ENCODE results near the gene TADA1. TPM values are rescaled to one million over a fixed set of nuclear protein-coding genes. Genes with fewer than 3 reads are reported as not detected.

Gene TADA1
- polyA plus RNA-seq, 2 of the 4 experiments (the other 2 are of a cell fraction), result 11.4 to 25.6 TPM

- TF ChIP-seq ZSCAN20 (CRISPR knock-in tag; IDR thresholded peaks at IDR 0.05) (no peak), SMC3 (IDR thresholded peaks at IDR 0.05) (no peak), FOSB (CRISPR knock-in tag; IDR thresholded peaks at IDR 0.05) (no peak), CHD4 (IDR thresholded peaks at IDR 0.05; ENCODE audit: borderline replicate concordance) (no peak), MYC (IDR thresholded peaks at IDR 0.05; ENCODE audit: borderline replicate concordance, low read length) (peak; percentile 48; the same call in 1 of the 2 replicates), KDM5A (IDR thresholded peaks at IDR 0.05) (peak; percentile 62), HES2 (IDR thresholded peaks at IDR 0.05) (no peak), RAD21 (conservative IDR thresholded peaks at IDR 0.05 in 1 of 2, IDR thresholded peaks at IDR 0.05 in 1 of 2) (no peak), RARB (CRISPR knock-in tag; IDR thresholded peaks at IDR 0.05) (no peak), NFE2L2 (conservative IDR thresholded peaks at IDR 0.05; ENCODE audit: low read length) (no peak), NR3C1 (IDR thresholded peaks at IDR 0.05) (no peak), CBX8 (IDR thresholded peaks at IDR 0.05) (no peak), ZFP36 (IDR thresholded peaks at IDR 0.05; ENCODE audit: borderline replicate concordance, partially characterized antibody) (peak; percentile 99), KDM1A (IDR thresholded peaks at IDR 0.05; ENCODE audit: low read depth) (0 out of 2 replicates have a peak, but pooled peaks have one; percentile 1), HOXB5 (CRISPR knock-in tag; IDR thresholded peaks at IDR 0.05) (0 out of 2 replicates have a peak, but pooled peaks have one; percentile 11), E2F6 (IDR thresholded peaks at IDR 0.05; ENCODE audit: borderline replicate concordance, low read depth) (peak; percentile 84), TFCP2L1 (CRISPR knock-in tag; IDR thresholded peaks at IDR 0.05) (no peak), FOSL2 (IDR thresholded peaks at IDR 0.05) (no peak), FOSL2 (CRISPR knock-in tag; IDR thresholded peaks at IDR 0.05) (no peak), CHD2 (IDR thresholded peaks at IDR 0.05; ENCODE audit: low read length, partially characterized antibody) (no peak), CEBPB (IDR thresholded peaks at IDR 0.05) (no peak)
- TF ChIP-seq, protein P1, sequence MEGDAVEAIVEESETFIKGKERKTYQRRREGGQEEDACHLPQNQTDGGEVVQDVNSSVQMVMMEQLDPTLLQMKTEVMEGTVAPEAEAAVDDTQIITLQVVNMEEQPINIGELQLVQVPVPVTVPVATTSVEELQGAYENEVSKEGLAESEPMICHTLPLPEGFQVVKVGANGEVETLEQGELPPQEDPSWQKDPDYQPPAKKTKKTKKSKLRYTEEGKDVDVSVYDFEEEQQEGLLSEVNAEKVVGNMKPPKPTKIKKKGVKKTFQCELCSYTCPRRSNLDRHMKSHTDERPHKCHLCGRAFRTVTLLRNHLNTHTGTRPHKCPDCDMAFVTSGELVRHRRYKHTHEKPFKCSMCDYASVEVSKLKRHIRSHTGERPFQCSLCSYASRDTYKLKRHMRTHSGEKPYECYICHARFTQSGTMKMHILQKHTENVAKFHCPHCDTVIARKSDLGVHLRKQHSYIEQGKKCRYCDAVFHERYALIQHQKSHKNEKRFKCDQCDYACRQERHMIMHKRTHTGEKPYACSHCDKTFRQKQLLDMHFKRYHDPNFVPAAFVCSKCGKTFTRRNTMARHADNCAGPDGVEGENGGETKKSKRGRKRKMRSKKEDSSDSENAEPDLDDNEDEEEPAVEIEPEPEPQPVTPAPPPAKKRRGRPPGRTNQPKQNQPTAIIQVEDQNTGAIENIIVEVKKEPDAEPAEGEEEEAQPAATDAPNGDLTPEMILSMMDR (IDR thresholded peaks at IDR 0.05), result no peak
- TF ChIP-seq, protein P2, sequence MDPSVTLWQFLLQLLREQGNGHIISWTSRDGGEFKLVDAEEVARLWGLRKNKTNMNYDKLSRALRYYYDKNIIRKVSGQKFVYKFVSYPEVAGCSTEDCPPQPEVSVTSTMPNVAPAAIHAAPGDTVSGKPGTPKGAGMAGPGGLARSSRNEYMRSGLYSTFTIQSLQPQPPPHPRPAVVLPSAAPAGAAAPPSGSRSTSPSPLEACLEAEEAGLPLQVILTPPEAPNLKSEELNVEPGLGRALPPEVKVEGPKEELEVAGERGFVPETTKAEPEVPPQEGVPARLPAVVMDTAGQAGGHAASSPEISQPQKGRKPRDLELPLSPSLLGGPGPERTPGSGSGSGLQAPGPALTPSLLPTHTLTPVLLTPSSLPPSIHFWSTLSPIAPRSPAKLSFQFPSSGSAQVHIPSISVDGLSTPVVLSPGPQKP (IDR thresholded peaks at IDR 0.05; ENCODE audit: low read depth, low read length), result no peak
- TF ChIP-seq, protein P3, sequence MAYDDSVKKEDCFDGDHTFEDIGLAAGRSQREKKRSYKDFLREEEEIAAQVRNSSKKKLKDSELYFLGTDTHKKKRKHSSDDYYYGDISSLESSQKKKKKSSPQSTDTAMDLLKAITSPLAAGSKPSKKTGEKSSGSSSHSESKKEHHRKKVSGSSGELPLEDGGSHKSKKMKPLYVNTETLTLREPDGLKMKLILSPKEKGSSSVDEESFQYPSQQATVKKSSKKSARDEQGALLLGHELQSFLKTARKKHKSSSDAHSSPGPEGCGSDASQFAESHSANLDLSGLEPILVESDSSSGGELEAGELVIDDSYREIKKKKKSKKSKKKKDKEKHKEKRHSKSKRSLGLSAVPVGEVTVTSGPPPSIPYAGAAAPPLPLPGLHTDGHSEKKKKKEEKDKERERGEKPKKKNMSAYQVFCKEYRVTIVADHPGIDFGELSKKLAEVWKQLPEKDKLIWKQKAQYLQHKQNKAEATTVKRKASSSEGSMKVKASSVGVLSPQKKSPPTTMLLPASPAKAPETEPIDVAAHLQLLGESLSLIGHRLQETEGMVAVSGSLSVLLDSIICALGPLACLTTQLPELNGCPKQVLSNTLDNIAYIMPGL (CRISPR knock-in tag; IDR thresholded peaks at IDR 0.05; ENCODE audit: borderline replicate concordance), result 0 out of 2 replicates have a peak, but pooled peaks have one; percentile 83
These were observed at the start of gene TADA1 (continued) for GRCh38 chr1:166875734-166876539.
